ENCODE results near the gene RASSF4.

RASSF4 gene

GRCh38 chr10:44969854-44970253 is 10.3 kb downstream of the RASSF4 start:
- DNase-seq (ENCODE audit: low spot score) = no peak
- in situ Hi-C loops (cut with MboI; ENCODE audit: low sequenced_read_pairs, unreplicated experiment) = loop anchor here (10.0 kb wide), 1 partner anchor 45 kb away; no protein-coding TSS in a partner anchor
- TF ChIP-seq CTCF (IDR thresholded peaks at IDR 0.05; ENCODE audit: borderline replicate concordance, control extremely low read depth, extremely low read depth, insufficient read depth, missing control alignments) = no peak

GRCh38 chr10:44970812-44971395 is 11.3 kb downstream of the RASSF4 start:
- in situ Hi-C loops (cut with MboI; ENCODE audit: low sequenced_read_pairs, unreplicated experiment) = loop anchor here (10.0 kb wide), 1 partner anchor 46 kb away; no protein-coding TSS in a partner anchor

GRCh38 chr10:44971434-44971833 is 11.8 kb downstream of the RASSF4 start:
- no peak for TF ChIP-seq CTCF (IDR thresholded peaks at IDR 0.05; ENCODE audit: borderline replicate concordance, control extremely low read depth, extremely low read depth, insufficient read depth, missing control alignments)
- in situ Hi-C loops (cut with MboI; ENCODE audit: low sequenced_read_pairs, unreplicated experiment) = loop anchor here (10.0 kb wide), 1 partner anchor 47 kb away; no protein-coding TSS in a partner anchor

More at GRCh38 chr10:44970812-44971395, 11.3 kb downstream of the RASSF4 start:
- TF ChIP-seq CTCF (IDR thresholded peaks at IDR 0.05; ENCODE audit: borderline replicate concordance, control extremely low read depth, extremely low read depth, insufficient read depth, missing control alignments) = no peak
- no peak for DNase-seq (ENCODE audit: low spot score)

GRCh38 chr10:44971935-44972757 is 12.5 kb downstream of the RASSF4 start:
- in situ Hi-C loops (cut with MboI; ENCODE audit: low sequenced_read_pairs, unreplicated experiment) = loop anchor here (10.0 kb wide), 1 partner anchor 47 kb away; no protein-coding TSS in a partner anchor
- TF ChIP-seq CTCF (IDR thresholded peaks at IDR 0.05; ENCODE audit: borderline replicate concordance, control extremely low read depth, extremely low read depth, insufficient read depth, missing control alignments) = no peak

More at GRCh38 chr10:44971434-44971833, 11.8 kb downstream of the RASSF4 start:
- DNase-seq (ENCODE audit: low spot score) = no peak

DNA sequence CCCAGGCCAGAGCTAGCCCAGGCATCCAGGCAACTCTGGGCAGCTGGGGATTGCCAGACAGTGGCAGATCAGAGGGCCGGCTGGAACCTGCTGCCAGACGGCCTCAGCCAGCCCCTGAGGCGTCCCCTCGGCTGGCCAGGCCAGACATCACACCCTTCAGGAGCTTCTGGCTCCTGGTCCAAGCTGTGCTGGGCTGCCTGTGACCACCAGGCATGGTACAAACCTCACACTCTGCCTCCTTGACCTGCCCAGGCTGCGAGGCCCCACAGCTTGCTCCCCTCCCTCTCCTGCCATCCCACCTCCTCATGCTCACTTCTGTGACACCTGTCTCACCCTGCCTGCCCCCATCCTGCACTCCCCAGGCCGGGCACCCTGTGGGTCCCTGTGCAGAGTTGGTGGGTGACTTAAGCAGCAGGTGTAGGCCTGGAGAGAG is 13.3 kb downstream of the RASSF4 start:
- in situ Hi-C loops (cut with MboI; ENCODE audit: low sequenced_read_pairs, unreplicated experiment) = loop anchor here (10.0 kb wide), 1 partner anchor 48 kb away; no protein-coding TSS in a partner anchor
- DNase-seq (ENCODE audit: low spot score) = no peak
- TF ChIP-seq CTCF (IDR thresholded peaks at IDR 0.05; ENCODE audit: borderline replicate concordance, control extremely low read depth, extremely low read depth, insufficient read depth, missing control alignments) = no peak

More at GRCh38 chr10:44971935-44972757, 12.5 kb downstream of the RASSF4 start:
- DNase-seq (ENCODE audit: low spot score) = no peak

DNA sequence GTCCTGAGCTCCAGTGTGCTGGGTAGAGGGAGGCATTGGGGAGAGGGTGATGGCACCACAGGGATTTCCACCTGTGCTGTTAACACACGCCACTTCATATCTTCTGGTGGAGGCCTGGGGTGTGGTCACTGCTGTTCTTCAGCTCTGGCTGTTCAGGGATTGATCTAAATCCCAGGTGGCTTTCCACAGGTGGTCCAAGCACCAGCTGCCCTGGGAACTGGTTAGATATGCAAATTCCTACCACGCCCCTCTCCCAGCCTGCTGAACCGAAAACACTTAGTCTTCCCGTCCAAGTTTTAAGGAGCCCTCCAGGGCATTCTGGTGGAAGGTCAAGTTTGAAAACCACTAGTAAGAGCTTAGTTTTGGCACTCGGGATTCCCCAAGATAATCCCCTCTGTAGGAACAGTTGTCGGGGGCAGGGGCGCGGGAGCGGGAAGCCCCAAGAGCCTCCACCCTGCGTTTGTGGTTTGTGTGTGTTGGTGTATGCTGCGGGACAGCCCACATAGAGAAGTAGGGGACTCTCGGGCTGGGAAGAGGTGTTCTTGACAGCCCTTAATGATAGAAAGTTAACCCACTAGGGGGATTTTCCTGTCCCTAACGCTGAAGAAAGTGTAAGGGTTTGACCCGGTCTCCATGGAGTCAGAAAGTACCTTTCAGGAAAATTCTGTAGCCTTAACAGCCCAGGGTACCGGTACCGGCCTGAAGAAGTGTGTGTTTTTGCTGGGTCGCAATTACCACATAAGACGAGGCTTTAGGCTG is 13.9 kb downstream of the RASSF4 start:
- in situ Hi-C loops (cut with MboI; ENCODE audit: low sequenced_read_pairs, unreplicated experiment) = loop anchor here (10.0 kb wide), 1 partner anchor 49 kb away; no protein-coding TSS in a partner anchor
- no peak for TF ChIP-seq CTCF (IDR thresholded peaks at IDR 0.05; ENCODE audit: borderline replicate concordance, control extremely low read depth, extremely low read depth, insufficient read depth, missing control alignments)
- no peak for DNase-seq (ENCODE audit: low spot score)

Measured in GM13976 (cell line).